Muscle layer of colon (tissue), 2 donors: ENCODE measurements around the gene DCAF5.

Experiments used
- H3K27ac ChIP-seq: one replicate; pipeline ENCODE4 v1.7.0; 2013; ENCODE audit warnings: low read depth, mild to moderate bottlenecking, low read length, moderate library complexity
- H3K27me3 ChIP-seq, 2 donors: one replicate each; pipeline ENCODE4 v1.7.0; 2013; ENCODE audit warnings: low read length in 2 of 2, mild to moderate bottlenecking in 2 of 2; ENCODE audit not compliant: insufficient read depth in 2 of 2, control insufficient read depth in 1 of 2
- H3K36me3 ChIP-seq: one replicate; pipeline ENCODE4 v1.7.0; 2013; ENCODE audit warnings: mild to moderate bottlenecking, low read length; ENCODE audit not compliant: insufficient read depth
- H3K4me1 ChIP-seq: one replicate; pipeline ENCODE4 v1.7.0; 2013; ENCODE audit warnings: mild to moderate bottlenecking, low read length; ENCODE audit not compliant: insufficient read depth
- H3K4me3 ChIP-seq, 2 donors: one replicate each; pipeline ENCODE4 v1.7.0; 2013; ENCODE audit warnings: low read length in 2 of 2, low read depth in 1 of 2, mild to moderate bottlenecking in 1 of 2, moderate library complexity in 1 of 2
- H3K9ac ChIP-seq: one replicate; pipeline ENCODE4 v1.7.0; 2013; ENCODE audit warnings: low read length
- H3K9me3 ChIP-seq: one replicate; pipeline ENCODE4 v1.7.0; 2013; ENCODE audit warnings: mild to moderate bottlenecking, low read length
- donor health status: abdominal sarcoma.
- donor health status: Adenocarcinoma of cecum.

Gene DCAF5

GRCh38 chr14:69045857-69046475 is 107.0 kb downstream of the DCAF5 start:
- Histone ChIP-seq H3K27me3 (no peaks in the 10 kb centered on the region), H3K4me1 (peaks cover 67% of the 10 kb centered on the region), H3K9ac (no peak overlapping the region), H3K27ac (peak overlapping the region; percentile 54), H3K9me3 (no peaks in the 10 kb centered on the region), H3K4me3 (peak overlapping the region in 1 of 2 donors; percentile 12), H3K36me3 (no peaks in the 10 kb centered on the region)

DNA sequence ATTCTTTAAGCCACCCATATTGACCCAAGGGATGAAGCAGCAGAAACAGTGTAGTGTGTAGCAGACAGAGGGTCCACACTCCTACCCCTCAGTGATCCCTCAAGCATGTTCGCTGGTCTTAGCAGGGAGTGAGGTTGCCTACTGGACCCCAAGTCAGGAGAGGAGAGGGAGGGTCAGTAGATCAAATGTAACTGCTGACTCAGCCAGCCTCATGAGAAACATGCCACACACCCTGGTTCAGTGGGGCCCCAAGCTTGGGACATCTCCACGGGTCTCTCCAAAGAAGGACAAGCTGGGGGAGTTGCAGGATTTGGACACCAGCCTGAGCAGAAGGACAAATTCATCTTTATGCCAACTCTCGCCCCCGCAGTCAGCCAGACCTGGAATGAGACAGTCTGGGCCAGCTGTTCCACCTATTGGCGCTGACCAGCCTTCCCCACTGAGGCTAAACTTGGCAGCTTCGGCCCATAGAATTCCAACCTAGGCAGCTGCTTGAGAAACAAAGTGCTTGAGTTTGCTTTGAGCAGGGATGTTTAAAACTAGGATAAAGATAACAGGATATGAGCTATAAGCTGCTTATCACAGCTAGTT is 107.9 kb downstream of the DCAF5 start:
- H3K27me3 ChIP-seq: no peaks in the 10 kb centered on the region
- H3K4me3 ChIP-seq: no peak overlapping the region
- no peaks in the 10 kb centered on the region for H3K36me3 ChIP-seq
- peak overlapping the region; percentile 54 for H3K27ac ChIP-seq
- peaks cover 58% of the 10 kb centered on the region for H3K4me1 ChIP-seq
- H3K9me3 ChIP-seq: no peaks in the 10 kb centered on the region
- H3K9ac ChIP-seq: no peak overlapping the region

- H3K4me1 ChIP-seq: peaks cover 53% of the 10 kb centered on the region
- no peak overlapping the region for H3K4me3 ChIP-seq
- no peaks in the 10 kb centered on the region for H3K27me3 ChIP-seq
- no peak overlapping the region for H3K27ac ChIP-seq
- H3K36me3 ChIP-seq: no peaks in the 10 kb centered on the region
- H3K9me3 ChIP-seq: no peaks in the 10 kb centered on the region
- no peak overlapping the region for H3K9ac ChIP-seq
Measured at GRCh38 chr14:69044296-69044695, 108.6 kb downstream of the DCAF5 start.

- H3K9me3 ChIP-seq: no peaks in the 10 kb centered on the region
- H3K36me3 ChIP-seq: no peaks in the 10 kb centered on the region
- peaks cover 55% of the 10 kb centered on the region for H3K4me1 ChIP-seq
- no peak overlapping the region for H3K9ac ChIP-seq
- H3K27me3 ChIP-seq: no peaks in the 10 kb centered on the region
- H3K27ac ChIP-seq: no peak overlapping the region
- H3K4me3 ChIP-seq: no peak overlapping the region
Measured at GRCh38 chr14:69043596-69044260, 109.2 kb downstream of the DCAF5 start.

GRCh38 chr14:69042787-69043444 is 110.0 kb downstream of the DCAF5 start:
- Histone ChIP-seq H3K4me3 (no peak overlapping the region), H3K27ac (no peak overlapping the region), H3K9me3 (no peaks in the 10 kb centered on the region), H3K27me3 (no peaks in the 10 kb centered on the region), H3K36me3 (no peaks in the 10 kb centered on the region), H3K4me1 (peaks cover 58% of the 10 kb centered on the region), H3K9ac (no peak overlapping the region)

GRCh38 chr14:69042299-69042698 is 110.6 kb downstream of the DCAF5 start:
- H3K27me3 ChIP-seq: no peaks in the 10 kb centered on the region
- H3K9ac ChIP-seq: no peak overlapping the region
- no peak overlapping the region for H3K27ac ChIP-seq
- no peak overlapping the region for H3K4me3 ChIP-seq
- no peaks in the 10 kb centered on the region for H3K9me3 ChIP-seq
- H3K36me3 ChIP-seq: no peaks in the 10 kb centered on the region
- peaks cover 58% of the 10 kb centered on the region for H3K4me1 ChIP-seq

DNA sequence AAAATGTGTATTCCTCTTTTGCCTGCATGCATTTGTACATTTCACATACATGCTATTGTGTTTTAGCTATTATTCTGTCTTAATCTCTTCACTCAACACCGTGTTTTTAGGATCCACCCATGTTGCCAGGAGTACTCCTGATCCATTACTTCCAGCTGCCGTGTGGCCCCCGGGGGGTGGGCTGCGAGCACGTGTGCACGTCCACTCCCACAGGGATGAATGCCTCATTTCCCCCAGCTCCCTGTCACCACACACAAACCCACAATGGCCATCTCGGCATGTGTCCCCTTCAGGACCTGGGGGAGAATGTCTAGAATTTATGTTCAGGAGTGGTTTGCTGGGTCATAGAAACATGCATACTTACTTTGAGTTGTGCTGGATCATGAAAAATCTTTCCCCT is 111.1 kb downstream of the DCAF5 start:
- Histone ChIP-seq H3K36me3 (no peaks in the 10 kb centered on the region), H3K27me3 (no peaks in the 10 kb centered on the region), H3K4me1 (peaks cover 56% of the 10 kb centered on the region), H3K9ac (no peak overlapping the region), H3K27ac (no peak overlapping the region), H3K9me3 (no peaks in the 10 kb centered on the region), H3K4me3 (no peak overlapping the region)

GRCh38 chr14:69040353-69040752 is 112.6 kb downstream of the DCAF5 start:
- no peaks in the 10 kb centered on the region for H3K9me3 ChIP-seq
- H3K27me3 ChIP-seq: no peaks in the 10 kb centered on the region
- no peak overlapping the region for H3K9ac ChIP-seq
- H3K36me3 ChIP-seq: no peaks in the 10 kb centered on the region
- H3K27ac ChIP-seq: no peak overlapping the region
- no peak overlapping the region for H3K4me3 ChIP-seq
- peaks cover 41% of the 10 kb centered on the region for H3K4me1 ChIP-seq

DNA sequence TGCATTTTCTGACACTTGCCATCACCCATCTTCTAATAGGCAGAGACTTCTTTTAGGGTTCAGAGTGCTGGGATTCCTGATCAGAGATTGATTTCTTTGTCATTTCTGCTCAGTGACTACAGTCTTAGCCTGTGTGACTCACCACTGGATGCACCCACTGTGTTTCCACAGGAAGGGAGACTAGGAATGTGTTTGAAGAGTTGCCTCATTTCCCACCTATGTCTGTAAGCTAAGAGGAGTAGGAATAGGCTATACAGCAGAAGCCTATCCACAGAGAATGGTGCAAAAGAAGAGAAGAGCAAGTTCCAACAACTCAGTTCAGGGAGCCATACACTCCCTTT is 113.7 kb downstream of the DCAF5 start:
- peak overlapping the region; percentile 19 for H3K27ac ChIP-seq
- no peaks in the 10 kb centered on the region for H3K27me3 ChIP-seq
- H3K4me3 ChIP-seq: no peak overlapping the region
- H3K4me1 ChIP-seq: peaks cover 30% of the 10 kb centered on the region
- no peaks in the 10 kb centered on the region for H3K36me3 ChIP-seq
- H3K9me3 ChIP-seq: no peaks in the 10 kb centered on the region
- no peak overlapping the region for H3K9ac ChIP-seq

- peaks cover 25% of the 10 kb centered on the region for H3K4me1 ChIP-seq
- no peaks in the 10 kb centered on the region for H3K9me3 ChIP-seq
- no peaks in the 10 kb centered on the region for H3K36me3 ChIP-seq
- H3K4me3 ChIP-seq: no peak overlapping the region
- no peaks in the 10 kb centered on the region for H3K27me3 ChIP-seq
- H3K9ac ChIP-seq: no peak overlapping the region
- peak overlapping the region; percentile 19 for H3K27ac ChIP-seq
Measured at GRCh38 chr14:69038455-69039287, 114.2 kb downstream of the DCAF5 start.
